ENCODE results near the gene DEFB132.

- TF ChIP-seq, protein P1, sequence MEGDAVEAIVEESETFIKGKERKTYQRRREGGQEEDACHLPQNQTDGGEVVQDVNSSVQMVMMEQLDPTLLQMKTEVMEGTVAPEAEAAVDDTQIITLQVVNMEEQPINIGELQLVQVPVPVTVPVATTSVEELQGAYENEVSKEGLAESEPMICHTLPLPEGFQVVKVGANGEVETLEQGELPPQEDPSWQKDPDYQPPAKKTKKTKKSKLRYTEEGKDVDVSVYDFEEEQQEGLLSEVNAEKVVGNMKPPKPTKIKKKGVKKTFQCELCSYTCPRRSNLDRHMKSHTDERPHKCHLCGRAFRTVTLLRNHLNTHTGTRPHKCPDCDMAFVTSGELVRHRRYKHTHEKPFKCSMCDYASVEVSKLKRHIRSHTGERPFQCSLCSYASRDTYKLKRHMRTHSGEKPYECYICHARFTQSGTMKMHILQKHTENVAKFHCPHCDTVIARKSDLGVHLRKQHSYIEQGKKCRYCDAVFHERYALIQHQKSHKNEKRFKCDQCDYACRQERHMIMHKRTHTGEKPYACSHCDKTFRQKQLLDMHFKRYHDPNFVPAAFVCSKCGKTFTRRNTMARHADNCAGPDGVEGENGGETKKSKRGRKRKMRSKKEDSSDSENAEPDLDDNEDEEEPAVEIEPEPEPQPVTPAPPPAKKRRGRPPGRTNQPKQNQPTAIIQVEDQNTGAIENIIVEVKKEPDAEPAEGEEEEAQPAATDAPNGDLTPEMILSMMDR (IDR thresholded peaks at IDR 0.05) = no peak
- TF ChIP-seq POLR2A (IDR thresholded peaks at IDR 0.05) = no peak
Measured at GRCh38 chr20:237489-237888, 20.0 kb upstream of the DEFB132 start.

All from esophagus squamous epithelium (tissue), 4 donors.